Raji (cell line): ENCODE results near the gene PRPSAP1.
A peak's percentile ranks its signal among the peaks of the same experiment; 100 is the strongest.

Experiments
- POLR2A ChIP-seq: IDR thresholded peaks from 2 replicates; pipeline ENCODE4 v1.6.1; 2011; ENCODE audit warnings: low read depth, low read length, control low read depth; ENCODE audit not compliant: insufficient read depth

Gene PRPSAP1, protein sequence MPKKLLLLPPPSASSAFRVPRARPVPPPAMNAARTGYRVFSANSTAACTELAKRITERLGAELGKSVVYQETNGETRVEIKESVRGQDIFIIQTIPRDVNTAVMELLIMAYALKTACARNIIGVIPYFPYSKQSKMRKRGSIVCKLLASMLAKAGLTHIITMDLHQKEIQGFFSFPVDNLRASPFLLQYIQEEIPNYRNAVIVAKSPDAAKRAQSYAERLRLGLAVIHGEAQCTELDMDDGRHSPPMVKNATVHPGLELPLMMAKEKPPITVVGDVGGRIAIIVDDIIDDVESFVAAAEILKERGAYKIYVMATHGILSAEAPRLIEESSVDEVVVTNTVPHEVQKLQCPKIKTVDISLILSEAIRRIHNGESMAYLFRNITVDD

DNA sequence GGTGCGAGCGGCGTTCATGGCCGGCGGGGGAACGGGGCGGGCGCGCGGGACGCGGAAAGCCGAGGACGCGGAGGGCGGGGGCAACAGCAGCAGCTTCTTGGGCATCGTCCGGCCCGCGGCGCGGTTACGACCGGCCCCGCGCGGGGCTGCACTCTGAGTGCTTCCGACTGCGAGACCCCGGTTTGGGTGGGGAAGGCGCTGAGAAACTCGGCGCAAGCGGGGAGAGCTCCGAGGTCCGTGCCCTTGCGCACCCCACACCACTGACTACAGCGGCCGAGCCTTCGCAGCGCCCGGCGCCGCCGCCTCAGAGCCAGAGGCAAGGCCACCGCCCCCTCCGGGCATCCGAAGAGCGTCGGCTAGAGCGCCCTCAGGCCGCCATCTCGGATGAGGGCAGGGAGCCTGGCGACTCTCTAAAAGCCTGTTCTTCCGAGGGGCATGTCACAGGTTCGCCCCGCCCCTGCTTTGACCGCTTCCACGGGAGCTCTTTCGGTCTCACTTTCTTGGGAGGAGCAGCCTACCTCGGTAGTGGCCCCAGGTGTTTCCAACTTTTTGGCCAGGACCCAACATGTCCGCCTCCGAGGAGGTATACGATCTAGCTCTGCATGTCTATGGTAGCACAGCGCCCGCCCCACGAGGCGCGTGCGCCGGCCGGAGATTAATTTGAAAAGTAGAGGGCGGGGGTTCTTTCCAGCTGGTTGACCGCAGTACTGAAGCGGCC lies at the start of gene PRPSAP1:
Gene PRPSAP1, minus strand, starts transcription at position 318 of the 718 bp plus-strand sequence. Its CDS starts 213 bp downstream, at position 105.
- peak; percentile 97 for TF ChIP-seq POLR2A

DNA sequence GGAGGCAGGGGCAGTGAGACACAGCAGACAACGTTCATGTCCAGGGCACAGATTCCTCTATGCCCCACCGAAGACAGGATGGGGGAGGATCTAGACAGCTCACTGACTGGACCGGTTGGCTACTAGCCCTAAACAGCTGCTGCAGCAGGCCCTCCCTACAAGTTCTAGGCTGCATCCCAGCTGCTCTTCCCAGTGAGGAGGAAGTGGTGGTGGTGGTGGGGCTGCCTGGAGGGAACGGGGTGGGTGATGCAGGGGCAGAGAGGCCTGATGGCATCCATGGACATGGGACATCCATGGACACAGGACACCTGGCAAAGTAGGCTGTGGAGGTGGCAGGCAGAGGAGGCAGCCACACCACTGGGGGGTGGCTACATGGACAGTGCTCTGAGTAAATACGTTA lies 49.0 kb upstream of the PRPSAP1 start:
- no peak for TF ChIP-seq POLR2A

DNA sequence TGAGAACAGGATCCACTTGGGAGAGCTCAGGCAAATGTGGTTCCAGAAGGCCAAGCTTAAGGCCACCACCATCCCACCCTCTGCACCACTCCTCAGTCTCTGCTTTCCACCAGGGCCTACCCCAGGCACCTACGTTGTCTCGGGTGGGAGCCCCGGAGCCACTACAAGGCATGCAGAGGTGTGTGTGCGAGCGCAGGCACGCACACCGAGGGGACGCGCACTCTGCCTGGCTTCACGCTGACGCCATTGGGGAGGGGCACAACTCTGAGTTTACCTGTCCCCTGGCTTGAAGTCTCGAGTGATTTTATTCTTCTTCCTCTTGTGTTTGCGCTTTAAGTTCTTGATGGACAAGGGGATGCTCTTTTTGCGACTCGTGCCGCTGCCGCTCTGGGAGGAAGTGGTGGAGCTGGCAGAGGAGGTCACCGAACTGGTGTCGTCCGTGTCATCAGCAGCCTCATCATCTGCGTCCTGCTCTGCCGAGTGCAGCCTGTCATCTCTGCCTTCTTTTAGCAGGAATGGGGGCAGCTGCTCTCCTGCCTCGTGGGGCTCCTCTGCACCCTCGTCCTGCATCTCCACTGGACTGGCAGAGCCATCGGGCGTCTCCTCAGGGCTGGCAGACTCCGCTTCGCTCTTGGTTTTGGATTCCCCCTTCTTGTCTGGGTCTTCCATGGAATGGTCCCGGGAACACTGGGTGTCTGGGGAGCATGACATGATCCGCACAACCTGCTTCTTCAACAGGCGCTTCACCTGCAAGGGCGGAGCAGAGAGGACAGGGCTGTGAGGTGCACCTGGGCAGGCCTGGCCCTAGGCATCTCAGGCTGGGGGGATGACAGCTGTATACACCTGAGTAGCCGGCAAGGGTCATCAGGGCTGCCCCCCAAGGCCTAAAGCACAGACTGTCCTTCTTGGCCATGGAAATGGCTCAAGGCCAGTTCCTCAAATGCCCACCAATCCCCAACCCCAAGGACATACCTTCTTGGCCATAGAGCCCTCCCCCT lies 45.8 kb upstream of the PRPSAP1 start:
- no peak for TF ChIP-seq POLR2A

DNA sequence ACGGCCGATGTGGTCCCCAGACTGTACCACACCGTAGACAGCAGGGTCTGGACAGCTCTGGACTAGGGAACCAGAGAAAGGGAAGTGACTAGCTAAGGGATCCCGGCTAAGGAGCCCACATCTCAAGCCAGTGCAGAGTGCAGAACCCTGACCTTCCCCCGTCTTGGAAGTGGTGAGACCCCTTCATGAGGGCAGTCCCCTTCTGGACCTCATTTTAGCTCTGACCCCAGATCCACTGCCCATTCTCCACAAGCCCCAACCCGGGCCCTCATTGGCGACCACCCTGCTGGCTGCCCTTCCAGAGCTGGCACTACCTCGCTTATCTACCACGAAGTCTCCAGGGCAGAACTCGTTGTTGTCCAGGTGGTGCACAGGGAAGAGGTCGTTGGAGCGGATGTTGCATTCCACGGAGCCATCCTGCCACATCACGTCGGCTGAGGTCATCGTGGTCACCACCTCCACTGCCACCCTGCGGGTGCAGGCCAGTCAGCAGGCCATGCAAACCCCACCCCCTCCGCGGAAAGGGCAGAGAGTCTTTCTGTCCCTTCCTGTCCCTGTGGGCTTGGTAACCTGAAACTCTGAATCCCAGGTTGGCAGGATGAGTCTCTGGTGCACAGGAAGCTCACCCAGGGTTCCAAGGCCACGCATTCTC lies 44.9 kb upstream of the PRPSAP1 start:
- no peak for TF ChIP-seq POLR2A

DNA sequence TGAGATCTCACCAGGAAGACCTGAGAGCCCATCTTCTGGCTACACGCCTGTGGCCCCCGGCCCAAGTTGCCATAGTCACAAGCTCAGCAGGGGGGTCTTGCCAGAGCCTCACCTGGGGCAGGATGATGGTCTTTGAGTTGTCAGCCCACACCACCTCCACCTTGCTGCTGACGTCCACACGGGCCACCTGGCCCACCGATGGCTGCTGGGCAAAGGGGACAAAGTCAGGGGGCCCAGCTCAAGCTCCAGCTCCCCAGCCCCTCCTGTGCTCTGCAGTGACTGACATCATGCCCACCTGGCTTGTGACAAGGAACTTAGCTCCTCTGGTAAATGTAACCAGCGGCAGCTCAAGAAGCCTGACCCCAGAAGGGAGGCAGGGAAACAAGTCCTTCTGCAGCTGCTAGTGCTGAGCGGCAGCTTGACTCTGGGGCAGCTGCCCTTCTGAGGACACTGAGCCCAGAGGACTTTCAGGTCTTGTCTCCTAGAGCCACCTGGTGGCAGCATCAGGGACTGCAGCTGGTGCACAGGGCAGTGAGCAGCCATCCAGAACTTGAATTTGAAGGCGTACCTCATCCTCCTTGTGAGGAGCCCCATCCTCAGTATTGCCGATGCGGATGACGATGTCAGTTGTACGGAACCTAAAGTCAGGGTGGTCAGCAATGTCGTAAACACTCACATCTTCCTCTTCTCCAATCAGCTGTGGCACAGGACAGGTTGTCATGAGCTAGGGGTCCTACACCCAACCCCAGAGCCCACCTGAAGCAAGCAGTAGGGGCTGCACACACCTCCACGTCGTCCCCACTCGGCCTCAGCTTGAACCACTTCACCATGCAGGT lies 44.2 kb upstream of the PRPSAP1 start:
- TF ChIP-seq POLR2A = no peak

DNA sequence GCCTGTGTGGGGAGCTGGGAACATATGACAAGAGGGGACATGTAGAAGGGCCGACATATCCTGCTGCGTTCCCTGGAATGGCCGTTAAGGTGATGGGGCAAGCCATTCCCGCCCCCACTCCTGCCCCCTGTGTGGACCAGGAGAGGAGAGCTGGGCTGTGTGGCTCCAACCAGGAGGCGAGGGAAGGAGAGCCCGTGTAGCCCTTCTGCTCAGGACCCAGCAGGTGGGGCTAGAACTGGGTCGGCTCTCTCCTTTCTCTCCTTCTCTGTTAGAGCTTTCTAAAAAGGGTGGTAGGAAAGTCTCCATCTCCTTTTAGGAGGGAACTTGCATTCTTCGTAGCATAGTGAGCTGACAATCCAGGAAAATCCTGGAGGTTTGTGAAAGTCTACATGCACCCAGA lies 43.5 kb upstream of the PRPSAP1 start:
- no peak for TF ChIP-seq POLR2A

DNA sequence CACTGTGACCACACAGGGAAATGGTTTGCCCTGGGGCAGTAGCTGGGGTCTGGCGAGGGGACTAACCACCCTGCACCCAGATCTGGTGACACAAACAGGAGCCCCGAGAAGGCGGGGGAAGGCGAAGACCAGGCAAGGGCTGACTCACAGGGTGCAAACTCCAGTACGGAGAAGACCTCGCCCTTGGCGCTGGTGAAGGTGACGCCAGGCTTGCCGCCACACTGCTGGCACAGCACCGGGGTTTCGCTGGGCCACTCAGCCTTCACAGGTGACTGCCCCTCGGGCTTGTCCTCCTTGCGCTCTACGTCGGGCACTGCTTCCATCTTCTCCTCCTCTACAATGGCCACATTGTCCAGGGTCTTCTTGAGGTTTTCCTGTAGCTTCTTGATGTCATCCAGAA lies 42.3 kb upstream of the PRPSAP1 start:
- no peak for TF ChIP-seq POLR2A

DNA sequence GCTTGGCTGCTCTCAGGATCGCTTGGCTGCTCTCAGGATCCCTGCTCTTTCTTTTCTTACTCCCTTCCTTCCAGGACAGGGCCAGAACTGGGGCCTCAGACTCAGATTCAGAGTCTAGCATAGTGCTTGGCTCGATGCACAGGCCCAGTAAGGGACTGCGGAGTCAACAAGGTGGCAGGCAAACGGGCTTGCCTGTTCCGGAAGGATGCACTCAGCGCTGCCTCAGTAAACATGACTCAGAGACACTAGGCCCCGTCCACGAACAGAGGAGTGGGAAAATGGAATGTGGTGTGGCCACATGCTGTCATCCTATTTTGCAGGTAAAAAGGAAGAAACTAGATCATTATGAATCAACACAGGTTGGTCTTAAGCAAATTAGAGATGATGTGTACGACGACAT lies 40.5 kb upstream of the PRPSAP1 start:
- no peak for TF ChIP-seq POLR2A

DNA sequence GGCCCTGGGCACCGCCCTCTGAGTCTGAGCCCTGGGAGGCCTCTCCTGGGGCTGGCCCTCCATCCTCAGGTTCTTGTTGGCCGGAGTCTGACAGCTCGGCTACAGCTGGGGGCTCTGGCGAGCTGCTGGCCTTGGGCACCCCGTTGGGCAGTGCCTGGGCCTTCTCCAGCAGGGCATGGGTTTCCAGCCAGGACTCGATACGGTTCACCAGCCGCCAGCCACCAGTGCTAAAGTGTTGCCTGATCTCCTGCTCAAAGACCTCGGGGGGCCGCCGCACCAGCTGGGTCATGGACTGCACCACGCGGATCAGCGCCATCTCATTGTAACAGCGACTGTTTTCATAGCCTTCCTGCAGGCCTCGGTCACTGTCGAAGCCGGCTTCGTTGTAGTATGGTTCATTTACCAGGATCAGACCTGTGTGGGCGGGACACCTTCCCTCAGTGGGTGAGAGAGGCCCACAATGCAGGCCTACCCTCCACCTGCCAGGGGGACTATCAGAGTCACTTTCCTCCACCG lies 37.5 kb upstream of the PRPSAP1 start:
- no peak for TF ChIP-seq POLR2A

DNA sequence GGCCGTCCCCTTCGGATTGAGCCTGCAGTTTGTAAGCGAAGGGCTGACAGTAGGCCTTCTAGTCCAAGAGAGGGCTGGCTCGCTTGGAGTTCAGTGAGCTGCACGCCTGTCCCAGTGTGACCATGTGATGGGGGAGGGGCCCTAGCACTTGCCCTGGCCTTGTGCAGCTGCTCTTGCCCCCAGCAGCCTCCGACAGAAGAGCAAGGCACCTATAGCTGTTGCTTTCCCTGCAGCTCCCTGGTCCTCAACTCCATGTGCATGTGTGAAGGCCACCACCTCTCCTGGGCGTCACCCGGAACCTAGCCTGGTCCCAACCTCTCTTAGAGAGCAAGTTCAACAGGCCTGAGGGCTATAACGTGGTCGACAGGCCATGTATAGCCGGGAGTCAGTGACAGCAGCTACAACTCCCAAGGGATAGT lies 36.3 kb upstream of the PRPSAP1 start:
- no peak for TF ChIP-seq POLR2A

DNA sequence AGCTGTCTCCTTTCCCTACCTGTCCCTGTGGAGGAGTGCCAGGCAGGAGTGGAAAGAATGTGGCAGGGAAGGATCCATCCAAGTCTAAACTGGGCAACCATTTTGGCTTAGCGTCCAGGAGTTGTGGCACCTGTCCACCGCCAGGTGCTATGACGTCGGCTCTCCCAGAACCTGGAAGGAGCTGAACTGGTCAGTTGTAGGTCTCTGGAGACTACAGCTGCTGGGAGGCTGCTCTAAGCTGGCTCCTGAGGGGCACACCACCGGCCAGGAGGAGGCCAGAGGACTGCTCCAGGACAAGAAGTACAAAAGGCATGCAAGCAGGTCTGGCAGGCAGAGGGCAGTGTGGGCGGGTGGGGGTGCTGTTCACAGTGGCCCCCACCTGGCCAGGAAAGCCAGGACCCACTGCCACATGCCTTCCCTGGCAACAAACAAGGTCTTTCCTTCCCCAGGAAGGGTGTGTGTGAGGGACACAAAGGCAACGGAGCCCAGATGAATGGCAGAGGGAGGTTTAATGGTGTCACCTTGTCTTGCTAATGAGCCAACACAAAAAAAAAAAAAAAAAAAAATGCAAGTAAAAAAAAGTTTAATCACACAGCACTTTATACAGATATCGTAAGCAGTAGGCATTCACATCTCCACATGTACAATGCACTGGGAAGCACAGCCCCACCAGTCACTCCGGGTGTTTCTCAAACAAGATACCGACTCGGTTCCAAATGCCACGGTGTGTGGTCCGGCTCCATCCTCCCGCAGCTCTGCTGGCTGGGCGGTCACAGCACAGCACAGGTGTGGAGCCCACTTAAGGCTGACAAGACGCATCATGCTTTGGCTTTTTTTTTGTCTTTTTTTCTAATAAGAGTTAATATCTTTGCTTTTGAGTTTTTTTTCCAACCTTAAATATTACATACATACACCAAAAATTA lies 35.5 kb upstream of the PRPSAP1 start:
- TF ChIP-seq POLR2A = no peak

DNA sequence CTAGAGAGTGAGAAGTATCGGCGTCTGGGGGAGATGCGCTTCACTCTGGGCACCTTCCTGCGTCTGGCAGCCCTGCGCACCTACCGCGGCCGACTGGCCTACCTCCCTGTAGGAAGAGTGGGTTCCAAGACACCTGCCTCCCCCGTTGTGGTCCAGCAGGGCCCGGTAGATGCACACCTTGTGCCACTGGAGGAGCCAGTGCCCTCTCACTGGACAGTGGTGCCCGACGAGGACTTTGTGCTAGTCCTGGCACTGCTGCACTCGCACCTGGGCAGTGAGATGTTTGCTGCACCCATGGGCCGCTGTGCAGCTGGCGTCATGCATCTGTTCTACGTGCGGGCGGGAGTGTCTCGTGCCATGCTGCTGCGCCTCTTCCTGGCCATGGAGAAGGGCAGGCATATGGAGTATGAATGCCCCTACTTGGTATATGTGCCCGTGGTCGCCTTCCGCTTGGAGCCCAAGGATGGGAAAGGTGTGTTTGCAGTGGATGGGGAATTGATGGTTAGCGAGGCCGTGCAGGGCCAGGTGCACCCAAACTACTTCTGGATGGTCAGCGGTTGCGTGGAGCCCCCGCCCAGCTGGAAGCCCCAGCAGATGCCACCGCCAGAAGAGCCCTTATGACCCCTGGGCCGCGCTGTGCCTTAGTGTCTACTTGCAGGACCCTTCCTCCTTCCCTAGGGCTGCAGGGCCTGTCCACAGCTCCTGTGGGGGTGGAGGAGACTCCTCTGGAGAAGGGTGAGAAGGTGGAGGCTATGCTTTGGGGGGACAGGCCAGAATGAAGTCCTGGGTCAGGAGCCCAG lies 33.5 kb upstream of the PRPSAP1 start:
- TF ChIP-seq POLR2A = no peak
